22Rv1 (cell line): ENCODE data around the gene RASSF10.

Experiments used
- CTCF ChIP-seq: fragments of 450-650 bp; IDR thresholded peaks from 2 replicates; pipeline ENCODE4 v1.5.1; 2017; ENCODE audit warnings: mild to moderate bottlenecking
- ZFX ChIP-seq: fragments of 450-650 bp; IDR thresholded peaks from 2 replicates; pipeline ENCODE4 v1.6.1; 2017; ENCODE audit warnings: antibody characterized with exemption, borderline replicate concordance

DNA sequence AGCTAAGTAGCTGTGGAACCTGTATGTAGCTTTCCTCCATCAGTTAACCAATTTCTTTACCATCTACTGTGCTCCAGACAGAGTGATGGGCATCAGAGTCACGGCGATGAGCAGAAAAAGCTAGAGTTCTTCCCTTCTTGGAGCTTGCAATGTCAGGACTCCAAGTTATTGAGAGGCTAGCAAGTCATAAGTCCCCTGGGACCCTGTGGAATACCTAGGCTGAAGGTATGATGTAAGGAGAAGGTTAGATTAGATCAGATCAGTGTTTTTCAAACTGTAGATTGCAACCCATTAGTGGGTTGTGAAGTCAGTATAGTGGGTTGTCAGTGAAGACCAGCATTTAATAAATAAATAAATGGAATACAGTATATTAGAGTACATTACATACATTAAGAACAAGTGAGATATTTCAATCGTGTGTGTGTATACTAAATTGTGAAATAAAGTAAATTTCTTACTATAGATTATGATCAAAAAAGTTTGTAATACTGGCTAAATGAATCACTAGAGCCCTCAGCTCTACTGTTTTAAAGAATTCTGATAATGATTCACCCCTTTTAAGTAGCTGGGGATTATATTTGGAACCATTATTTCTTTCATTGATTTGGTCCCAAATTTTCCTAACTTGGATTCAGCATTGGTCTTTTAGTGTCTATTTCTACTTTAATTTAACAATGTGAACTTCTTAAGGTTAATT lies 52.3 kb downstream of the RASSF10 start:
- TF ChIP-seq CTCF (no peak), ZFX (no peak)
